GM21367 (cell line): ENCODE measurements around the gene RTCB.
"Not testable (repeated sequence)": the region's sequence is repeated elsewhere in the genome, so short reads cannot be mapped to it uniquely, and the experiment has no call there.

Source experiments
- ATAC-seq: cut with Tn5 transposase; IDR thresholded peaks from one replicate; pipeline ENCODE4 v1.9.1; 2021; ENCODE audit not compliant: unreplicated experiment

Gene RTCB

DNA sequence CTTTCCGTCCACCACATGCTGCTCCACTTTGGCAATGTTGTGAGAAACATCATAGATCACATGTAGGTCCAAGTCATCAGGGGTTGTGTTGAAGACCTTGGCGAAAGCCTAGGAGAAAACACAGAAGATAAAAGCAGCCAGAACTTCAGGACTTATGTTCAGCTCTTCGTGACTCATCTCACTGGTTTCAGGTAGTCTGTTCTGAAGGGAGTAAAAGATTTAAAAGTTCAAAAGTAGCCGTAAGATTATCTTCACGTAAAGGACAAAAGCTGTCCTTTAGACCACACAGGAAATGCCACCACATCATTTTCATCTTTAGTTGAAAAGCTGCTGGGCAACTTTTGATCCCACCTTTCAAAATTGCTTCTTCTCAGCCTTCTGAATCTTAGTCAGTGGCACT is 16.9 kb downstream of the RTCB start:
- ATAC-seq, result no peak

- no peak for ATAC-seq
Measured at GRCh38 chr22:32389685-32390084, 22.4 kb downstream of the RTCB start.

DNA sequence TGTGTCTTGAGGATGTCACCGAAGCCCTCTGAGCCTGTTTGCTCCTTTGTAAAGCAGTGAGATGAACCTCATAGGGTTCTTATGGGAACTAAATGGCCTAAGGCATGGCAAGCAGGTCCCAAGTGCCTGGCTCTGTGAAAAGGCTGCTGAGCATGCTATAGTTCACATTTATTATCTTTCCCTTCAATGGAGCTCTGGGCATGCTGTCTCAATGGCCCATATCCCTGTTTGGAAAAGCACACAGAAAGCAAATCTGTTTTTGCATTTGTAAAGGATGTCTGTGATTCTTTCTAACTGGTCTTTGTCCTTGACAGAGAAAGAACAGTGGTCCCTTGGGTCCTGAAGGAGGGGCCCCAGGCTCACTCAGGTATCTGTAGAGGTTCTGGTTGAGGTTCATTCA is 26.4 kb downstream of the RTCB start:
- no peak for ATAC-seq

- no peak for ATAC-seq
Measured at GRCh38 chr22:32380991-32381390, 31.1 kb downstream of the RTCB start.

- ATAC-seq, result no peak
Measured at GRCh38 chr22:32378707-32379272, 33.3 kb downstream of the RTCB start.

GRCh38 chr22:32376681-32377080 is 35.4 kb downstream of the RTCB start:
- ATAC-seq, result no peak

GRCh38 chr22:32375678-32376450 is 36.2 kb downstream of the RTCB start:
- ATAC-seq, result no peak

- ATAC-seq, result no peak
Measured at GRCh38 chr22:32364210-32364609, 47.8 kb downstream of the RTCB start.

- ATAC-seq, result no peak
Measured at GRCh38 chr22:32361257-32361656, 50.8 kb downstream of the RTCB start.

- not testable (repeated sequence) for ATAC-seq
Measured at GRCh38 chr22:32360096-32360495, 52.0 kb downstream of the RTCB start.

- not testable (repeated sequence) for ATAC-seq
Measured at GRCh38 chr22:32357567-32357966, 54.5 kb downstream of the RTCB start, which contains the start of gene RFPL3. TSS of gene RFPL3 (plus strand) at chr22:32357867. CDS start at chr22:32358072, 205 bp downstream.

DNA sequence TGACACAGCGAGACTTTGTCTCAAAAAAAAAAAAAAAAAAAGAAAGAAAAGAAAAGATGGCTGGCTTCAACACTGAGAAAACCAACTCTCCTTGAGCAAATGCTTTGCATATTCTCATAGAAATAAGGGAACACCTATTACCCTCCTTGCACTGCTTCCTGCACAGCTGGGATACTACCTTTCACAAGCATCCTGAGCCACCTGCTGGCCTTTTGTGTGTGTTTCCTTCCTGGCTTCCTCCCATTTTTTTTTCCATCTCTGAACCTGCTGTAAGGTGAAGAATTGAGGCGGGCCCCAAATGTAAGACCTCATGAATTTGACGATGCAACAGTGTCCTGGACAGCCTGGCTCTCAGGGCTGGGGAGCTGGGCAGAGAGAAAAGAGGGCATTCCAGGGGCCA is 56.3 kb downstream of the RTCB start:
- ATAC-seq, result no peak

DNA sequence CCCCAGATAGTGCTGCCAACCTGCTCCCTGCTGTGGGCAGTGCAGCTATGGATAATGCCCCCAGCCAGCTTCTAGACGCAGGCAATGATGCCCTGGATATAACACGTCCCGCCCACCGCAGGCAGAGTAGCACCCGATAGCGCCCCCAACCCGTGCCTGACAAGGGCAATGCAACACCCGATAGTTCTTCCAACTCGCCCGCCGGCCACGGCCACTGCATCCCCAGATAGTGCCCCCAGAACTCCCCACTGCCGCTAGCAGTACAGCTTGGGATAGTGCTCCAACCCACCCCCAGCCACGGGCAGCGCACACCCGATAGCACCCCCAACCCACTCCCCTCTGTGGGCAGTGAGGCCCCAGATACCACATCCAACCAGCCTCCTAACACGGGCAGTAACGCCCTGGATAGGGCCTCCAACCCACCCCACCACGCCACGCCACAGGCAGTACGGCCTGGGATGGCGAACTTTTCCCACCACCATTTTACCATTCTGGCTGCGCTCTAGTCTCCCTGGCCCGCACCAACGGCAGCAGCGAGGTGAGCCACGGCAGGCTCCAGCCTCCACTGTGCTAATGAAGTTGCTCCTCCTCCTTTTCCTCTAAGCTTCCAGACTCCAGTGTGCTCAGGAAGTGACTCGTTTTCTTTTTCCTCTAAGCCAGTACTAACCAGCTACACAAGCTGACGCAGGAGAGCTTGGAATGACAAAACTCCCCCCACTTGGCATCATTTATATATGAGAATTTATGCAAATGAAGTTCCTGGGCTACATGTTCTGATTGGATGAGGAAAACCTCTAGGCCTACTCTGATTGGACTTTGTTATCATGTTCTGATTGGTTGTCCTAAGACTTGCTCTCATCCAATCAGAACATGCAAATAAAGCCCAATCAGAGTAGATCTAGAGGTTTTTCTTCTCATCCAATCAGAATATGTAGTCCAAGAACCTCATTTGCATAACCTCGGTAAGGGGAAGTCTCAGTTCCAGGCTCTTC is 57.4 kb downstream of the RTCB start:
- no peak for ATAC-seq

GRCh38 chr22:32353840-32354239 is 58.2 kb downstream of the RTCB start:
- ATAC-seq, result no peak

DNA sequence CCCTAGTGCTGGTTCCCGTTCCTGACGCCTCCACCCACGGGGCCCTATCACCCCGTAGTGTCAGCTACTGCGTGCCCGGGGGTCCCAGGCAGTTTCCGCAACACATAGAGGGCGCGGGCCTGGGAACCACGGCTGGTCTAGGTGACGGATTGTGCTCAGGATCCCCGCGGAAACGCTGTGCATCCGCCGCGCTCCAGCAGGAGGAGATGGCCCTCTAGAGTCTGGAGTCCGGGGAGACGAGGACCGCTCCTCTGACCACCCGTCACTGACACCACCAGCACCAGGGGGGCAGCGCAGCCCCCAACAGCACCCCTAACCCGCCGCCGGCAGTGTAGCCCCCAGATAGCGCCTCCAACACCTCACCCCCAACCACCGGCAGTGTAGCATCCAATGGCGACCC is 58.8 kb downstream of the RTCB start:
- ATAC-seq, result no peak

- no peak for ATAC-seq
Measured at GRCh38 chr22:32352681-32353080, 59.4 kb downstream of the RTCB start.

DNA sequence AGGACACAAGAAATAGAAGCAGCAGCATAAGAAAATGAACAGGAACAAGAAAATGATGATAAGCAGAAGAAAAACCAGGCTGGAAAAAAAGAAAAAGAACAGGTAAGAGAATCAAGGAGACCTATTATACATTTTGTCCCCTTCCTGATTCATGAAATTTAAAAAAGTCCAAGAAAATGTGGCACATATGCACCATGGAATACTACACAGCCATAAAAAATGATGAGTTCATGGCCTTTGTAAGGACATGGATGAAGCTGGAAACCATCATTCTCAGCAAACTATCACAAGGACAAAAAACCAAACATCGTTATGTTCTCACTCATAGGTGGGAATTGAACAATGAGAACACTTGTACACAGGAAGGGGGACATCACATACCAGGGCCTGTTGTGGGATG is 60.2 kb downstream of the RTCB start:
- not testable (repeated sequence) for ATAC-seq

DNA sequence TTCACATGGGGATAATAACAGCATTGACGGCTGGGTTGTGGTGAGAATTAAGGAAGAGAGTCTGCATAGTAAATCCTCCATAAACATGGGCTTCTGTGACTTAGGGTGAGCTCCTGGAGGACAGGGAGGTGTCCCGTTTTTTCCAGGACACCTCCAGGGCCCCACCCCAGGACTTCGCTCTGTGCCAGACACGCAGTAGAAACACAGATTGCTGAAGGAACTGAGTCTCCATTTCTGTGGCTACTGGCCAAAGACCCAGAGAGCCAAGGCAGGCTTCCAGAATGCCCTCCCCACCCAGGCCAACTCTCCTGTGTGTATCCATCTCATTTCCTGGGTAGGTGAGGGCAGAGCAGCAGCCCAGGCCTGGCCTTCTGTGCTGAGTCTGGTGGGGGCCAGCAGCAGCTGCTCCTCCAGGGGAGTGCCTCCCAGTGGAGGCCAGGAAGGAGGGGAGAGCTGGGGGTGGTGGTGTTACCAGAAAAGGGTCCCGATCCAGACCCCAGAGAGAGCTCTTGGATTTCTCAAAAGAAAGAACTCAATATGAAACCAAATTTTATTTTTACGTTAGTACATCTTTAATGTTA is 63.9 kb downstream of the RTCB start:
- ATAC-seq, result no peak

GRCh38 chr22:32343941-32344340 is 68.1 kb downstream of the RTCB start:
- ATAC-seq, result no peak

GRCh38 chr22:32342977-32343376 is 69.1 kb downstream of the RTCB start:
- ATAC-seq, result no peak

- no peak for ATAC-seq
Measured at GRCh38 chr22:32341122-32341740, 70.8 kb downstream of the RTCB start.
